Right ventricle myocardium superior (tissue), 1 donor: ENCODE measurements around the gene FEN1. TPM values are rescaled to one million over a fixed set of nuclear protein-coding genes. Genes with fewer than 3 reads are reported as not detected.

Experiments used
- ATAC-seq: fragments of 200-7000 bp; cut with Tn5 transposase; one replicate; pipeline ENCODE4 v1.9.1; 2020; ENCODE audit warnings: mild to moderate bottlenecking; ENCODE audit not compliant: poor library complexity
- DNase-seq: peaks from one replicate; pipeline ENCODE4 v3.0.0-alpha.2; 2020
- intact Hi-C: fragments of 100-400 bp; cut with DNase I; formaldehyde crosslinking; loops from one replicate; pipeline ENCODE4 v1.11.2; 2022
- total RNA-seq: library from RNA; stranded (reverse); fragmentation: NEBNext Ultra II Directional; extraction: Animal tissue kit (Norgen Biotek cat#: 25700); gene quantifications from one replicate; pipeline ENCODE4 v1.2.1, GENCODE V29; 2021
- donor health status: DM: no; HTN: yes; CAD: no; lungs with severe emphysema.

Gene FEN1
- total RNA-seq, 1 donor from 2014 or later, result 6.3 TPM

- no peak for ATAC-seq
- no peak for DNase-seq
- intact Hi-C loops, result no loop called here
These were observed 21.4 kb upstream of the FEN1 start for GRCh38 chr11:61771195-61771894.

GRCh38 chr11:61771985-61772455 lies 20.7 kb upstream of the FEN1 start:
- intact Hi-C loops, result no loop called here
- no peak for DNase-seq
- no peak for ATAC-seq

GRCh38 chr11:61773356-61773755 lies 19.4 kb upstream of the FEN1 start:
- ATAC-seq (no peak), DNase-seq (no peak)
- intact Hi-C loops, result no loop called here

GRCh38 chr11:61773809-61774208 lies 18.9 kb upstream of the FEN1 start:
- no peak for ATAC-seq
- intact Hi-C loops, result no loop called here

GRCh38 chr11:61774411-61774810 lies 18.3 kb upstream of the FEN1 start:
- no peak for ATAC-seq
- DNase-seq, result no peak
- intact Hi-C loops, result no loop called here

More at GRCh38 chr11:61773809-61774208, 18.9 kb upstream of the FEN1 start:
- DNase-seq, result no peak

- intact Hi-C loops, result no loop called here
- no peak for ATAC-seq
- no peak for DNase-seq
These were observed 17.6 kb upstream of the FEN1 start for GRCh38 chr11:61775106-61775505.

- DNase-seq (no peak), ATAC-seq (no peak)
- intact Hi-C loops, result no loop called here
These were observed 16.8 kb upstream of the FEN1 start for GRCh38 chr11:61775606-61776554.

- ATAC-seq (peak; percentile 51), DNase-seq (no peak)
- intact Hi-C loops, result no loop called here
These were observed 16.1 kb upstream of the FEN1 start for GRCh38 chr11:61776561-61777075.

GRCh38 chr11:61777234-61778090 lies 15.2 kb upstream of the FEN1 start:
- peak; percentile 80 for ATAC-seq
- intact Hi-C loops, result no loop called here
- DNase-seq, result peak; percentile 69

- no peak for DNase-seq
- intact Hi-C loops, result no loop called here
- no peak for ATAC-seq
These were observed 14.3 kb upstream of the FEN1 start for GRCh38 chr11:61778357-61778886.

- intact Hi-C loops, result no loop called here
- ATAC-seq (no peak), DNase-seq (no peak)
These were observed 13.6 kb upstream of the FEN1 start for GRCh38 chr11:61778920-61779650.

- DNase-seq (no peak), ATAC-seq (no peak)
- intact Hi-C loops, result no loop called here
These were observed 12.8 kb upstream of the FEN1 start for GRCh38 chr11:61779666-61780525.

- DNase-seq (no peak), ATAC-seq (no peak)
- intact Hi-C loops, result no loop called here
These were observed 12.0 kb upstream of the FEN1 start for GRCh38 chr11:61780581-61781162.

GRCh38 chr11:61781585-61781984 lies 11.1 kb upstream of the FEN1 start:
- DNase-seq (no peak), ATAC-seq (no peak)
- intact Hi-C loops, result no loop called here

GRCh38 chr11:61782299-61782698 lies 10.4 kb upstream of the FEN1 start:
- intact Hi-C loops, result no loop called here
- DNase-seq, result no peak
- ATAC-seq, result no peak

GRCh38 chr11:61782841-61783240 lies 9.9 kb upstream of the FEN1 start:
- DNase-seq, result no peak
- ATAC-seq, result no peak
- intact Hi-C loops, result no loop called here
